HCT116 (cell line): ENCODE data around the gene SDHAF4. TPM values are rescaled to one million over a fixed set of nuclear protein-coding genes. Genes with fewer than 3 reads are reported as not detected.

Experiments used
- CEBPB ChIP-seq: IDR thresholded peaks from 2 replicates; pipeline ENCODE4 v1.6.1; 2012; ENCODE audit warnings: low read depth
- total RNA-seq: library from RNA; stranded (reverse); gene quantifications from one replicate; pipeline ENCODE4 v1.2.1, GENCODE V29; 2021; ENCODE audit not compliant: unreplicated experiment
- TF ChIP-seq, protein P1 (sequence below): IDR thresholded peaks from 2 replicates; pipeline ENCODE4 v1.6.1; 2011; ENCODE audit warnings: mild to moderate bottlenecking, low read length, moderate library complexity; ENCODE audit not compliant: insufficient replicate concordance; ENCODE audit errors: extremely low read depth

The SDHAF4 gene
- total RNA-seq, 1 experiment from 2014 or later: 8.9 TPM

DNA sequence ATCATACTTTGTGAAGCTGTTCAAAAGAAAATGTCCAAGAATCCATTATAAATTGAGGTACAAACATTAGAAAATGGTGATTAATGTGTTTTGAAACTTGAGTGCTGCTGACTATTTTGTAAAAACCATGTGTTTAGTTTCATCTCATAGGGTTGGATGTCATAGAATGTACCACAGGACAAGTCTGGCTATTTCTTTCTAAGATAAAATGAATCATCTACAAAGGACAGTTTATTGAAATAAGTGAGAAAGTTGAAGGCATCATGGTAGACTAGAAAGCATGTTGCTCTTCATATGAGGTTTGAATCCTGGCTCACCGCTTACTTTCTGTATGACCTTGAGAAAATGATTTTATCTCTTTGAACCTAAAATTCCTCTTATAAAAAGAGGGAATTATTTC is 71.7 kb downstream of the SDHAF4 start (continued):
- TF ChIP-seq, protein P1, sequence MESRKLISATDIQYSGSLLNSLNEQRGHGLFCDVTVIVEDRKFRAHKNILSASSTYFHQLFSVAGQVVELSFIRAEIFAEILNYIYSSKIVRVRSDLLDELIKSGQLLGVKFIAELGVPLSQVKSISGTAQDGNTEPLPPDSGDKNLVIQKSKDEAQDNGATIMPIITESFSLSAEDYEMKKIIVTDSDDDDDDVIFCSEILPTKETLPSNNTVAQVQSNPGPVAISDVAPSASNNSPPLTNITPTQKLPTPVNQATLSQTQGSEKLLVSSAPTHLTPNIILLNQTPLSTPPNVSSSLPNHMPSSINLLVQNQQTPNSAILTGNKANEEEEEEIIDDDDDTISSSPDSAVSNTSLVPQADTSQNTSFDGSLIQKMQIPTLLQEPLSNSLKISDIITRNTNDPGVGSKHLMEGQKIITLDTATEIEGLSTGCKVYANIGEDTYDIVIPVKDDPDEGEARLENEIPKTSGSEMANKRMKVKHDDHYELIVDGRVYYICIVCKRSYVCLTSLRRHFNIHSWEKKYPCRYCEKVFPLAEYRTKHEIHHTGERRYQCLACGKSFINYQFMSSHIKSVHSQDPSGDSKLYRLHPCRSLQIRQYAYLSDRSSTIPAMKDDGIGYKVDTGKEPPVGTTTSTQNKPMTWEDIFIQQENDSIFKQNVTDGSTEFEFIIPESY: no peak
- no peak for TF ChIP-seq CEBPB

Other genes with a start within 250 kb of the SDHAF4 start
- gene FAM135A, start 153.4 kb upstream of the SDHAF4 start, total RNA-seq: 20.8 TPM
- 3.5 TPM for gene SMAP1, start 101.0 kb downstream of the SDHAF4 start, total RNA-seq